HG02970 (cell line): Measurements from ENCODE around the gene CFTR.

Experiments
- ATAC-seq: cut with Tn5 transposase; IDR thresholded peaks from one replicate; pipeline ENCODE4 v1.9.1; 2021; ENCODE audit warnings: mild to moderate bottlenecking, moderate library complexity, moderate number of reproducible peaks; ENCODE audit not compliant: unreplicated experiment, low FRiP score

CFTR gene

GRCh38 chr7:117639966-117640365 is 160.1 kb downstream of the CFTR start:
- no peak for ATAC-seq

GRCh38 chr7:117640465-117640864 is 160.6 kb downstream of the CFTR start:
- ATAC-seq = no peak

- no peak for ATAC-seq
Observed at GRCh38 chr7:117645481-117646165, 165.8 kb downstream of the CFTR start.

GRCh38 chr7:117648203-117648866 is 168.5 kb downstream of the CFTR start:
- no peak for ATAC-seq

- no peak for ATAC-seq
Observed at GRCh38 chr7:117652943-117653680, 173.3 kb downstream of the CFTR start.

GRCh38 chr7:117654780-117655179 is 175.0 kb downstream of the CFTR start:
- ATAC-seq = no peak

- ATAC-seq = no peak
Observed at GRCh38 chr7:117656806-117657205, 177.0 kb downstream of the CFTR start.

- no peak for ATAC-seq
Observed at GRCh38 chr7:117659531-117660011, 179.7 kb downstream of the CFTR start.

GRCh38 chr7:117661328-117661727 is 181.5 kb downstream of the CFTR start:
- ATAC-seq = no peak

- ATAC-seq = no peak
Observed at GRCh38 chr7:117664047-117664446, 184.2 kb downstream of the CFTR start.

GRCh38 chr7:117665368-117665767 is 185.5 kb downstream of the CFTR start:
- ATAC-seq = no peak

- no peak for ATAC-seq
Observed at GRCh38 chr7:117666031-117666430, 186.2 kb downstream of the CFTR start.

- ATAC-seq = no peak
Observed at GRCh38 chr7:117666689-117667088, 186.9 kb downstream of the CFTR start.

- no peak for ATAC-seq
Observed at GRCh38 chr7:117667456-117667855, 187.6 kb downstream of the CFTR start.

- no peak for ATAC-seq
Observed at GRCh38 chr7:117669818-117670217, 190.0 kb downstream of the CFTR start.

GRCh38 chr7:117672453-117672852 is 192.6 kb downstream of the CFTR start:
- no peak for ATAC-seq

- no peak for ATAC-seq
Observed at GRCh38 chr7:117673367-117673766, 193.5 kb downstream of the CFTR start.

GRCh38 chr7:117673839-117674238 is 194.0 kb downstream of the CFTR start:
- no peak for ATAC-seq

GRCh38 chr7:117674617-117675016 is 194.8 kb downstream of the CFTR start:
- ATAC-seq = no peak

GRCh38 chr7:117675497-117676435 is 195.9 kb downstream of the CFTR start:
- ATAC-seq = no peak
